Suppressor macrophage (primary cell): ENCODE results near the gene PEF1.
A peak's percentile ranks its signal among the peaks of the same experiment; 100 is the strongest.
"Not testable (repeated sequence)": the region's sequence is repeated elsewhere in the genome, so short reads cannot be mapped to it uniquely, and the experiment has no call there.

Source experiments
- DNase-seq, 4 experiments: peaks; one replicate each; pipeline ENCODE4 v3.0.0-alpha.2; 2020 to 2022

PEF1 gene

DNA sequence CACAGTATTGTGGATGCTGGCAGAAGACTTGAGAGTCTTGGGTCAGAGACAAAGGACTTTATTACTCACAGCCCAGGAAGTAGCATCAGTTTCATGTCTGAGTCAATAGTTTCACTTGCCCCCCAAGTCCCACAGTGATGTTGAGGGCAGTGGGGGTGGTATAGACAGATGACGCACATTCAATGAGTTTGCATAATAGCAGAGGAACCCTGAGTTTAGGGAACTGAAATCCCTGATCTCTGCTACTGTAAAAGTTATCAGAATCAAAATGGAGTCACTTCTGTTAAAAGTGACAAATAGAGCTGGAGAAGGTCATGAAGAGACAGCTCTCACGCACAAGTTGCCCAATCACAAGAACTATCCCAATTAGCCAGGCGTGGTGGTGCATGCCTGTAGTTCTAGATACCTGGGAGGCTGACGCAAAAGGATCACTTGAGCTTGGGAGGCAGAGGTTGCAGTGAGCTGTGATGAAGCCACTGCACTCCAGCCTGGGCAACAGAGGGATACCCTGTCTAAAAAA is 38.7 kb downstream of the PEF1 start:
- DNase-seq = peak; percentile 82 to 97 (median 90)

DNA sequence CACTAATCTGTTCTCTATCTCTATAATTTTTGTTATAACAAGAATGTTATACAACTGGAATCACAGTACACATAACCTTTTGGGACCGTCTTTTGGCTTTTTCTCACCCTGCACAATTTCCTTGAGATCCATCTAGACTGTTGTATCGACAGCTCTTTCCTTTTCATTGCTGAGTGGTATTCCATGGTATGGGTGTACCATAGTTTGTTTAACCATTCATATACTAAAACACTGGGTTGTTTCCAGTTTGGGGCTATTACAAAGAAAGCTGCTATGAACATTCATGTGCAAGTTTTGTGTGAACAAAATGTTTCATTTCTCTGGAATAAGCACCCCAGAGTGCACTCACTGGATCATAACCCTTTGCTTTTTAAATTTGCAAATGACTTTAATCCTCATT is 42.6 kb downstream of the PEF1 start:
- no peak for DNase-seq

DNA sequence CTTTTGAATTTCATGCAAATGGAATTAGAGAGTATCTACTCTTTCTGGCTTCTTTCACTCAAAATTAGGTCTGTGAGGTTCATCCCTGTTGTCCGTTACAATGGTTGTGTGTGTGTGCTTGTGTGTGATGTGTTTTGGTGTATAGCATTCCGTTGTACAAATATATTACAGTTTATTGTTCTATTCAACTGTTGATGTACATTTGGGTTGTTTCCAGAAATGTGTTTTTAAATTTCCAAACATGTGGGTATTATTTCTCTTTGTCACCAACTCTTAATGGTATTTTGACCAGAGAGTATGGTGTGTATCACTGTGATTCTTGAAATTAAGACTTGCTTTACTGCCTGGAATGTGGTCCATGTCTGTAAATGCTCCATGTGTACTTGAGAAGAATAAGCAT is 44.0 kb downstream of the PEF1 start:
- no peak for DNase-seq

DNA sequence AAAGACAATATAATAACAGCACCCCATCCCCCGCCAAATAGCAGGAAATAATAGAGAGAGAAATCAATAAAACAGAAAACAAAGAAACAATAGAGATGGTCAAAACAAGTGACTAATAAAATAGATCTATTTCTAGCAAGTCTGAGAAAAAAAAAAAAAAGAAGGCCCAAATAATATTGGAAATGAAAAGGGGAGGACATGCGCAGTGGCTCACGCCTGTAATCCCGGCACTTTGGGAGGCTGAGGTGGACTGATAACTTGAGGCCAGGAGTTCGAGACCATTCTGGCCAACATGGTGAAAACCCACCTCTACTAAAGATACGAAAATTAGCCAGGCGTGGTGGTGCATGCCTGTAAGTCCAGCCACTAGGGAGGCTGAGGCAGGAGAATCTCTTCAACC is 45.7 kb downstream of the PEF1 start:
- DNase-seq = no peak

GRCh38 chr1:31596737-31597097 is 48.0 kb downstream of the PEF1 start:
- DNase-seq = no peak

DNA sequence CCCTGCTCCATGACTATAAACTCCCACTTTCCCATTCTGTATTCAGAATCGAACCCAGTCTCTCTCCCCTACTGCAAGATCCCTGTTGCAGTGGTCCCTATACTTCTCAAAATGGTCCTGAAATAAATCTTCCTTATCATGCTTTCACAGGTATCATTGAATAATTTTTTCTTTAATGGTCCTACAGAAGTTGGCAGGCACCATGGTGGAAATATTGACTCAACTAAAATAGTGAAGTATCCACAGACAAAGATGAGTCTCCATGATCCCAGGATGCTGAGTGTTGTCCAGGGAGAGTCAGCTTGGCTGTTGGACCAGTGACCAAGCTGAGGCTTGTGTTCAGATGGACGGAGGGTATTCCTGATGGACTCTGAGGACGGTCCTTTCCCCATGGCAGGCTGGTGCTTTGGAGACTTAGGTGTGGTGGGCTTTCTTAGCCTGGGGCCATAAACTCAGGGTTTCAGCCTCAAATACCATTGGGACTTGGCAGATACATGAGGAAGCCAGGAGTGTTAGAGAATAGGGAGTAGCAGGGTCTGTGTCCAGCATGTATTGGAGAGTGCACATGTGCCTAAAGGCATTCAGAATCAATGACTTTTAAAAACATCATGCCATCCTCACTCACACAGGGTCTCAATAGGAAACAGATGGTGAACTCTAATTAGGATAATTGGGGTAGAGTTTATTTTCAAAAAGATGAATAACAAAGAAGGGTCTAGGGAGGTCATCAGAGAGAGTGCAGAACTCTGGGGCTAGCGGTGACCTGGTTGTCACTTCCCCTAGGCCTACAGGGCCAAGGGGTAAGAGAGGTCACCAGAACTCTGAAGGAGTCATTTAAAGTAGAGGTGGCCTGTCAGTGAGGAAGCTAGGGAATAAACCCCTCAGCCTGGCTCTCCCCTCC is 48.6 kb downstream of the PEF1 start:
- DNase-seq = peak; percentile 17 to 43 (median 22)

DNA sequence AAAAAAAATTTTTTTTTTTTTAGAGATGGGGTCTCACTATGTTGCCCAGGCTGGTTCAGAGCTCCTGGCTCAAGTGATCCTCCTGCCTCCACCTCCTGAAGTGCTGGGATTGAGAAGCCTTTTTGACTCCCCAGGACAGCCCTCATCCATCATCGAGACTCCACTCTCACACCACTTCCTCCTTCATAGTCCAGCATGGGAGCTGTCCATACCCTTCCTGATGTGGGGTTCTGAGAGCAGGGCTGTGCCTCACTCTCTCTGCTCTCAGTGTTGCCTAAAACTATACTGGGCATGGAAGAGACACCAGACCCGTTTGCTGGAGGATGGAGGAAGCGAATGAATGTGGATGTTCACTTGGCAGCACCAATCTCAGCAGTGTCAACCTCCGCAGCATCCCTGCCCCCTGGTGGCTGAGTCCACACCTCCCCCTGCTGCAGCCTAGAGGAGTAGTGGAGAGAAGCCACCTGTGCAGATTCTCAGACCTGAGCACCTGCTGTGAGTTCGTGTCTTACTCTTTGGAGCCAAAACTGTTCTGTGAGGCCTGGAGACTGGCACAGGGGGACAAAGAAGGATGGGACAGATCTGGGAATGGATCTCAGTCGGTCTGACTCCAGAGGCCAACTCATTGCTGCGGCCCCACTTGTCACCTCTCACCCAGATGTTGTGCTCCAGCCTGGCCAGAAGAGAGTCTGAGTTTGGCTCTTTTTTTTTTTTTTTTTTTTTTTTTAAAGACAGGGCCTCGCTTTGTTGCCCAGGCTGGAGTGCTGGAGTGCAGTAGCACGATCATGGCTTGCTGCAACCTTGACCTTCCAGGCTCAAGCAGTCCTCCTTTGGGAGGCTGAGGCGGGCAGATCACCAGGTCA is 50.7 kb downstream of the PEF1 start:
- DNase-seq = peak; percentile 59 to 90 (median 66)

GRCh38 chr1:31593136-31593665 is 51.5 kb downstream of the PEF1 start:
- DNase-seq = no peak

DNA sequence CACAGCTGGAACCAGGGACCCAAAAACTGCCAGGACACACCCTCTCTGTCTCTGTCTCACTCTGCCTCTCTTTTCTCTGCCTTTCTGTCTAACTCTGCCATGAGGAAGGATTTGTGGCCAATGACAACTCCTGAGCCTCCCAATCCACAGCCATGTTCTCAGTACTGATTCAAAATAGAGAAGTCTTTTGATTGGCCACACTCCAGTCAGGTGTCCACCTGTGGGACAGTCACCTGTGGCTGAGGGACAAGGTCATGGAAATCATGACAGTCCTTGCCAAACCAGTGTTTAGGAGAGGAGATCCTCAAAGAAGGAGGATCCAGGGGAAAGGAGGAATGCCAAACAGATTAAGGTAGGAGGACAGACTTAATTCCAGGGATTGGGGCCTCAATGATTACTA is 52.5 kb downstream of the PEF1 start:
- DNase-seq = no peak

- DNase-seq = no peak
Measured at GRCh38 chr1:31591425-31592093, 53.1 kb downstream of the PEF1 start.

DNA sequence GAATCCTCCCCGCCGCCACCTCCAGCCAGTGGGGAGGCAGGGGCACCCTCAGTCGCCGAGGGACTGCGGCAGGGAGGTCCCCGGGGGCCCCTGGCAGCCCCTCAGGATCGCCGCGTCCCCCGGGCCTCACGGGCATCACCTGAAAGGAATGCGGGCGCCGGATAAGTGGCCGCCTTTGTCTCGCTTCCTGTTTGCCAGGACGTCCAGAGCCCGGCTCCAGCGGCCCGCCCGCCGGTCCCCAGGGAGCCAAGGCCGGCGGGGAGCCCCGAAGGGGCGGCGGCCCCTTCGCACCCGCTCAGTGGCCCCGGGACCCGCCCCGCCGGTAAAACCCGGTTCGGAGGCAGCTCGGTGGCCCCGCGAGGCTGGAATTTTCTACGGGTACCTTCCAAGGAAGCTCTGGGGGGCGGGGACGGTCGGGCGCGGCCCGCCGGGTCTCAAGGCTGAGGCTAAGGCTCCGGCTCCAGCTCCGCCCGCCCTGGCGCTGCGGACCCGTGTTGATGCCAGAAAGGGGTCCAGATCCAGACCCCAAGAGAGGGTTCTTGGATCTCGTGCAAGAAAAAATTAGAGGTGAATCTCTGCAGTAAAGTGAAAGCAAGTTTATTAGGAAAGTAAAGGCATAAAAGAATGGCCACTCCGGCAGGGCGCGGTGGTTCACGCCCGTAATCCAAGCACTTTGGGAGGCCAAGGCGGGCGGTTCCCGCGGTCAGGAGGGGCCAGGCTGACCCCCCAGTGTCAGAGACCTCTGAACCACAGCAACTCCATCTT is 55.7 kb downstream of the PEF1 start:
- no peak for DNase-seq

DNA sequence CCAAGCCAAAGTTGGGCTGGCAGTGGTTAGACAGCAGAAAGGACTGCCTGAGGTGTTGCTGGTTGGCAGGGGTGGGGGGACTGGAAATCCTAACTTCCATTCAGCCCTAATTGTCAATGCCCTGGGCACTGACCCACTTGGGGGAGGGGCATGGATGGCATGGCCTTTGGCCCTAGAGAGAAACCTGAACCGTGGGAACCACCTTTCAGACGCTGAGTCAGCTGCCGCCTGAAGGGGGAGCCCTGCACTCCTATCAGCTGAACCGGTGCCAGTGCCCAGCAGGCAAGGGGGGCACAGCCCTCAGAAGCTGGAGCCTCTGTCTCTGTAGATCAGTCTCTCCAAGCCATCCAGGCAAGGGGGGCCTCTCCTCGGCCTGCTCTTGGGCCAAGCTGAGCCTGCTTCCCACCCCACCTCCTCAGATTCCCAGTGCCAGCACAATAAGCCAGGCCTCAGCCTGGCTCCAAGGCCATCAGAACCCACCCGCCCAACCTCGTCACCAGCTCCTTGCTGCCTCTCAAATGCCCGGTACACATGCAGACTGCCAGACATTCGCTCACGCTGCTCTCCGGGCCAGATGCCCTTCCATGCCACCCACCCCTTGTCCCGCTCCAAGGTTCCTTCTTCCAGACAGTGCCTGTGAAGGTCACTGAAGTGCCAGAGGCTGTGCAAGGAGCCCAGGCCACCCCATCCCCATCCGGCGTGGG is 56.8 kb downstream of the PEF1 start:
- peak; percentile 43 to 73 (median 58) for DNase-seq

DNA sequence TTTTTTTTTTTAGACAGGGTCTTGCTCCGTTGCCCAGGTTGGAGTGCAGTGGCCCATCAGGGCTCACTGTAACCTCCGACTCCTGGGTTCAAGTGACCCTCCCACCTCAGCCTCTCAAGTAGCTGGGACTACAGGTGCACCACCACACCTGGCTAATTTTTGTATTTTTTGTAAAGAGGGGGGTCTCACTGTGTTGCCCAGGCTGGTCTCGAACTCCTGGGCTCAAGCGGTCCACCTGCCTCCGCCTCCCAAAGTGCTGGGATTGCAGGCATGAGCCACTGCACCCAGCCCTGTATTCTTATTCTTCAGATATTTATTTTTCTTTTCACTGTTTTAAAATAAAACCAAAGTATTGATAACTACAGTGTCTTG is 57.4 kb downstream of the PEF1 start:
- not testable (repeated sequence) for DNase-seq

- peak; percentile 35 to 69 (median 54) for DNase-seq
Measured at GRCh38 chr1:31586376-31587327, 58.0 kb downstream of the PEF1 start.

- no peak for DNase-seq
Measured at GRCh38 chr1:31585736-31586365, 58.8 kb downstream of the PEF1 start.

DNA sequence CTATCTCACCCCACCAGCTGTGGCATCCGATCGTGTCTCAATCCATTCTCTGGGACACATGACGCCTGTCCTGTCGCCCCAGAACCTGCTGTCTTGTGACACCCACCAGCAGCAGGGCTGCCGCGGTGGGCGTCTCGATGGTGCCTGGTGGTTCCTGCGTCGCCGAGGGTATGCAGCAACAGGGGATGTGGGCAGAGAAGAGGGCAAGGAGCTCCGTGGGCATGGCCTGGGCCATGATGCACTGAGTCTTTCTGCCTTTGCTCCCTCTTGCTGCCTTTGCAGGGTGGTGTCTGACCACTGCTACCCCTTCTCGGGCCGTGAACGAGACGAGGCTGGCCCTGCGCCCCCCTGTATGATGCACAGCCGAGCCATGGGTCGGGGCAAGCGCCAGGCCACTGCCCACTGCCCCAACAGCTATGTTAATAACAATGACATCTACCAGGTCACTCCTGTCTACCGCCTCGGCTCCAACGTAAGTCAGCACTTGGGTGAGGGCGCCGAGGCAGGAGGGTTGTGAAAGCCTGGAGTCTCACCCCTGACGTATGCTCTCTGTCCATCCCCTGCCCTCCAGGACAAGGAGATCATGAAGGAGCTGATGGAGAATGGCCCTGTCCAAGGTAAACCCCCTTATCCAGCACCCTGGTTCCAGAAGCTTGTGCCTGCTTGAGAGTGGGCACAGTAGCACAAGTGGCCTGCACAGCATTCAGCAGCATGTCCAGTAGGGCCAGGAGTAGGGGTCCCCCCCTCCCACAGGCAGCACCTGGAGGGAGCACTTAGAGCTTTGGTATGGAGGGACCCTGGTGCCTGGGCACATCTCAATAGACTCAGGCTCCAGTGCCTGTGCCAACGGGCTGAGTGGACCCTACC is 59.6 kb downstream of the PEF1 start:
- no peak for DNase-seq

GRCh38 chr1:31583995-31584868 is 60.4 kb downstream of the PEF1 start:
- DNase-seq = peak in 2 of 4 experiments; percentile 27 to 36
